ENCODE measurements around the gene UCK1. TPM values are rescaled to one million over a fixed set of nuclear protein-coding genes. Genes with fewer than 3 reads are reported as not detected.
A peak's percentile ranks its signal among the peaks of the same experiment; 100 is the strongest.

The UCK1 gene
- polyA plus RNA-seq, 2 donors, result 17.3 to 19.4 TPM

DNA sequence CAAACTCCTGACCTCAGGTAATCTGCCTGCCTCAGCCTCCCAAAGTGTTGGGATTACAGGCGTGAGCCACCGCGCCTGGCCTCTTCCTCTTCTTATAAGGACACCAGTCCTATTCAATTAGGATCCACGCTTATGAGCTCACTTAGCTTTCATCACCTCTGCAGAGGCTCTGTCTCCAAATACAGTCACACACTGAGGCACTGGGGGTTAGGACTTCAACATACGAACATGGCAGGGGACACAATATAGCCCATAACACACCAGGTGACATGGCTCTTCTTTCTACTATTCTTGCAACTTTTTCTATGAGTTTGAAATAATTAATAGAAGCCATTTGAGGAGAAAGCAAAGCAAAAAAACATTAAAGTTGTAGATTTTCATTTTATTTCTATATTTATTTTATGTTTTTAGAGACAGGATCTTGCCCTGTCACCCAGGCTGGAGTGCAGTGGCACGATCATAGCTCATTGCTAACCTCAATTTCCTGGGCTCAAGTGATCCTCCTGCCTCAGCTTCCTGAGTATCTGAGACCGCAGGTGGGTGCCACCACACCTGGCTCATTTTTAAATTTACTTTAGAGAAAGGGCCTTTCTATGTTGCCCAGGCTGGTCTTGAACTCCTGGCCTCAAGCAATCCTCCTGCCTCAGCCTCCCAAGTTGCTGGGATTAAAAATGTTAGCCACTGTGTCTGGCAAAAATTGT lies 8.3 kb upstream of the UCK1 start:
- 85 to 86% methylated on average over 7 of the region's 7 CpGs for WGBS, 2 donors
- no peak overlapping the region for H3K4me3 ChIP-seq (ENCODE audit: low read depth in 1 of 2, low read length in 2 of 2)
- peaks cover under 1 to 5% of the 10 kb centered on the region in 2 donors for H3K9me3 ChIP-seq (ENCODE audit: control insufficient read depth in 2 of 2, insufficient read depth in 1 of 2, low read depth in 1 of 2, low read length in 1 of 2)
- no peaks in the 10 kb centered on the region for H3K36me3 ChIP-seq (ENCODE audit: control insufficient read depth in 2 of 2, insufficient read depth in 2 of 2, low read length in 1 of 2)
- H3K27ac ChIP-seq (ENCODE audit: low read depth in 2 of 2, low read length in 1 of 2), result no peak overlapping the region
- no peaks in the 10 kb centered on the region for H3K4me1 ChIP-seq (ENCODE audit: control insufficient read depth in 2 of 2, insufficient read depth in 2 of 2, low read length in 1 of 2)
- H3K27me3 ChIP-seq (ENCODE audit: control insufficient read depth in 1 of 2, insufficient read depth in 2 of 2, low read length in 2 of 2), result no peaks in the 10 kb centered on the region

DNA sequence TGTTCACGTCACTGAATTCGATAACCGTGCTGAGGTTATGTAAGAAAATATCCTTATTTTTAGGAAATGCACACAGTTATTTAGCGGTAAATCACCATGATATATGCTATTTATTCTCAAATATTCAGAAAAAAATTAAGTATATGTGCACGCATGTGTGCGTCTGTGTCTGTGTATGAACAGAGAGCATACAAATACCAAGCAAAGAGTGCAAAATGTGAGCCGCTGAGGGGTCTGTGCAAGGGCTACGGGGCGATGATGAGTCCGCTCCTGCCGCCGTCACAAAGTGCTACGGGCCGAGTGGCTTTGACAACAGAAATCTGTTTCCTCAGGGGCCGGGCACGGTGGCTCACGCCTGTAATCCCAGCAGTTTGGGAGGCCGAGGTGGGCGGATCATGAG lies 6.9 kb upstream of the UCK1 start:
- 96% methylated on average over 19 of the region's 19 CpGs for WGBS, 2 donors
- Histone ChIP-seq H3K9me3 (ENCODE audit: control insufficient read depth in 2 of 2, insufficient read depth in 1 of 2, low read depth in 1 of 2, low read length in 1 of 2) (no peaks in the 10 kb centered on the region), H3K27ac (ENCODE audit: low read depth in 2 of 2, low read length in 1 of 2) (no peak overlapping the region), H3K4me1 (ENCODE audit: control insufficient read depth in 2 of 2, insufficient read depth in 2 of 2, low read length in 1 of 2) (no peaks in the 10 kb centered on the region), H3K36me3 (ENCODE audit: control insufficient read depth in 2 of 2, insufficient read depth in 2 of 2, low read length in 1 of 2) (no peaks in the 10 kb centered on the region), H3K27me3 (ENCODE audit: control insufficient read depth in 1 of 2, insufficient read depth in 2 of 2, low read length in 2 of 2) (no peaks in the 10 kb centered on the region), H3K4me3 (ENCODE audit: low read depth in 1 of 2, low read length in 2 of 2) (no peak overlapping the region)

DNA sequence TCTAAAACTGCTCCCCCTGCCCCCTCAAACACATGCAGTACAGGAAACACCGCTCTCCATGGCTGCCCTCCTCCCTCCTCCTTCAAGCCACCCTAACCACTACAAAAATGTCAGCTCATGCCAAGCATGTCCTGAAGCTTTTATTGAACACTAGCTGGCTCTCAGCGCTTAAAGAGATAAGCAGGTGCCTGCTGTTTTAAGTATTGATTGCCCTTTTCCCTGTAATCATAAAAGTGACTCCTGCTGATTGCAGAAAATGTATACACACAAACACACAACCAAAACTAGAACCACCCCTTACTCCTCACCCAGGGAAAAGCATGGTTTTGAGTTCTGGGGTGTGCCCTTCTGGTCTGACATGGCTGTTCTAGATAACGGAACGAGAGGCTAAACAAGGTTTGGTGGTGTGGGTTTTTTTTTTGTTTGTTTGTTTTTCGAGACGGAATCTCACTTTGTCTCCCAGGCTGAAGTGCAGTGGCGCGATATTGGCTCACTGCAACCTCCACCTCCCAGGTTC lies 3.7 kb upstream of the UCK1 start:
- H3K27me3 ChIP-seq (ENCODE audit: control insufficient read depth in 1 of 2, insufficient read depth in 2 of 2, low read length in 2 of 2), result no peaks in the 10 kb centered on the region
- H3K27ac ChIP-seq (ENCODE audit: low read depth in 2 of 2, low read length in 1 of 2), result no peak overlapping the region
- H3K4me3 ChIP-seq (ENCODE audit: low read depth in 1 of 2, low read length in 2 of 2), result no peak overlapping the region
- no peaks in the 10 kb centered on the region for H3K36me3 ChIP-seq (ENCODE audit: control insufficient read depth in 2 of 2, insufficient read depth in 2 of 2, low read length in 1 of 2)
- peaks cover 5 to 7% of the 10 kb centered on the region in 2 donors for H3K4me1 ChIP-seq (ENCODE audit: control insufficient read depth in 2 of 2, insufficient read depth in 2 of 2, low read length in 1 of 2)
- no peaks in the 10 kb centered on the region for H3K9me3 ChIP-seq (ENCODE audit: control insufficient read depth in 2 of 2, insufficient read depth in 1 of 2, low read depth in 1 of 2, low read length in 1 of 2)
- 42 to 55% methylated on average over 8 of the region's 8 CpGs for WGBS, 2 donors

DNA sequence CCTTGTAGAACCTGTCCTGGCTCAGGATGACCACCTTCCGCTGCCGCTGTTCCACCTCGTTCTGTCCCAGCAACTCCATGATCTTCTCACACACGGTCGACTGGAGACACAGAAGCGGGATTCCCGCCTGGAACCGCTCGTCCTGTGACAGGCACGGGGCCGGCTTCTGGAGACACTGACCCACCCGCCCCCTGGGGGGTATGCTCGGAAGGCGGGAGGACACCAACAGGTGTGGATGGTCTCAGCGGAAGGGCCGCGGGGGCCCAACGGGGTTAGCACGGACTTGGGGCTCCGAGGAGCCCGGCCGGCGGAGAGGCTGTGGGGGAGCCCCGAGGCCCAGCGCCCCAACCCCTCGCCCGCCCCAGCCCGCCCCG lies 530 bp downstream of the UCK1 start:
- peaks cover 5 to 9% of the 10 kb centered on the region in 2 donors for H3K4me1 ChIP-seq (ENCODE audit: control insufficient read depth in 2 of 2, insufficient read depth in 2 of 2, low read length in 1 of 2)
- H3K9me3 ChIP-seq (ENCODE audit: control insufficient read depth in 2 of 2, insufficient read depth in 1 of 2, low read depth in 1 of 2, low read length in 1 of 2), result no peaks in the 10 kb centered on the region
- peak overlapping the region; percentile 91 to 98 for H3K4me3 ChIP-seq (ENCODE audit: low read depth in 1 of 2, low read length in 2 of 2)
- no peaks in the 10 kb centered on the region for H3K27me3 ChIP-seq (ENCODE audit: control insufficient read depth in 1 of 2, insufficient read depth in 2 of 2, low read length in 2 of 2)
- peak overlapping the region; percentile 45 to 79 for H3K27ac ChIP-seq (ENCODE audit: low read depth in 2 of 2, low read length in 1 of 2)
- WGBS, 2 donors, result 2 to 4% methylated on average over 17 to 29 of the region's 29 CpGs
- peaks cover 14 to 20% of the 10 kb centered on the region in 2 donors for H3K36me3 ChIP-seq (ENCODE audit: control insufficient read depth in 2 of 2, insufficient read depth in 2 of 2, low read length in 1 of 2)

DNA sequence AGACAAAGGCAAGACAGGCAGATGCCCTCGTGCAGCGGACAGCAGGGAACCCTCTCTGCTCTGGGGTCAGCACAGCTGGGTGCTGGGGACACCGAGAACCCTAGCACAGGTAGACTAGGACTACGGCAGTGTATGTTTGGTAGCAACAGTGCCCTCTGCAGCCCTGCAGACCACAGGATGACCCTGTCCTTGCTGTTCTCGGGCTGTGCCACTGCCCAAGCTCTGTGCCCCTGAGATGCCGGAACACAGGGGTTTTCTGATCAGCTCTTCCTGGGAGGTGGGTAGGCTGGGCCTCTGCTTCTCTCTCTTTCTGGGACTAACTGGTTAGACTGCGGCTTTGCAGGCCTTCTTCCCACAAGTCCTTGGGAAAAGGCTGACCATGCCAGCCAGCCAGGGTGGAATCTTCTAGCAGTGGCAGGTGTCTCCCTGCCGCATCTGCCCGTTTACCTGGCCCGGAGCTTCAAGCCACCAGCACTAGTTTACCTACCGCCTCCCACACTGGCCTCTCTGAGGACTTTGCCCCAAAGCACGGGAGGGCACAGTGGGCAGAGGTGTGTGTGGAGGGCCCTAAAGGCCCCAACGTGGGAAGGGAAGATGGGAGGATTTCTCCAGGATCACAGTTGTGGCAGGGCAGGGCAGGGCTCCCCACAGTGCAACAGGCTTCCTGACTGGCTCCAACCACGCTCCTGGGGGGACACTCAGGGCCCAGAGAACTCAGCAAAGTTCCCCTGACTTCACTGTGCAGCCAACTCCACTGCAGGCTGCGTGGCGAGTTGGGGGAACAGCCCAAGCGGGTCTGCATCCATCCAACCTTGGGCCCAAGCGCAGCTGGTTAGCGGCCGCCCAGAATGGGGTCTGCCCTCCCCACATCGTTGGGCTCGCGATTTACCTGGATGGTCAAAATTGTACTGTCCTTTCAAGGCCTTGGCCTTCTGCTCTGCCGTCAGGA lies 1.2 kb downstream of the UCK1 start:
- peaks cover 5 to 9% of the 10 kb centered on the region in 2 donors for H3K4me1 ChIP-seq (ENCODE audit: control insufficient read depth in 2 of 2, insufficient read depth in 2 of 2, low read length in 1 of 2)
- WGBS, 2 donors, result 55 to 57% methylated on average over 24 of the region's 24 CpGs
- H3K36me3 ChIP-seq (ENCODE audit: control insufficient read depth in 2 of 2, insufficient read depth in 2 of 2, low read length in 1 of 2), result peaks cover 17 to 24% of the 10 kb centered on the region in 2 donors
- no peaks in the 10 kb centered on the region for H3K9me3 ChIP-seq (ENCODE audit: control insufficient read depth in 2 of 2, insufficient read depth in 1 of 2, low read depth in 1 of 2, low read length in 1 of 2)
- peak overlapping the region; percentile 91 to 98 for H3K4me3 ChIP-seq (ENCODE audit: low read depth in 1 of 2, low read length in 2 of 2)
- H3K27ac ChIP-seq (ENCODE audit: low read depth in 2 of 2, low read length in 1 of 2), result no peak overlapping the region
- no peaks in the 10 kb centered on the region for H3K27me3 ChIP-seq (ENCODE audit: control insufficient read depth in 1 of 2, insufficient read depth in 2 of 2, low read length in 2 of 2)

DNA sequence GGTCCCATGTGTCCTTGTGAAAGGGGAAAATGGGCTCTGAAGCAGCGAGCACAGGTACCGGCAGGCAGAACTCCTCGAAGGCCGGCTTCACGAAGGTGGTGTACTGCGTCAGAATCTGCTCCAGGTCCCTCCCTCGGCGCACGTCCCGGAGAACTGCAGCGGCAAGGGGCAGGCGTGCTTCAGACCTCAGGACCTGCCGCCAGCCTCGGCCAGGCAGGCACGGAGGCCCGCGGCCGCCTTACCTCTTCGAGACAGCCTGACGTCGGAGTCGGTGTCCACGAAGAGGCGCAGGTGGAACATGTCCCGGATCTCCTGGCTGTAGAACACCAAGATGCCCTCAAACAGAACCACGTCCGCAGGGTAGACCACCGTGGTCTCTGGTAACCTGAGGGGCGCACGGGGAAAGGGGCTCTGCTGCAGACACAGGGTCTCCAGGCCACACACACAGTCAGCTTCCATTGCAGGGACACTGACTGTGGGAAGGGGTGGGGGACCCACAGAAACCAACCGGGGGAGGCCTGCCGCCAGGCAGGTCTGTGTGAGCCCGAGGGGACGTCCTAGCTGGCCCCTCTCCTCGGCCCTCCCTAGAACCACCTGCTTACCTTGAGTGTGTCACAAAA lies 2.1 kb downstream of the UCK1 start:
- no peaks in the 10 kb centered on the region for H3K9me3 ChIP-seq (ENCODE audit: control insufficient read depth in 2 of 2, insufficient read depth in 1 of 2, low read depth in 1 of 2, low read length in 1 of 2)
- WGBS, 2 donors, result 96 to 97% methylated on average over 35 of the region's 35 CpGs
- no peak overlapping the region for H3K4me3 ChIP-seq (ENCODE audit: low read depth in 1 of 2, low read length in 2 of 2)
- H3K27ac ChIP-seq (ENCODE audit: low read depth in 2 of 2, low read length in 1 of 2), result no peak overlapping the region
- peaks cover 19 to 31% of the 10 kb centered on the region in 2 donors for H3K36me3 ChIP-seq (ENCODE audit: control insufficient read depth in 2 of 2, insufficient read depth in 2 of 2, low read length in 1 of 2)
- peaks cover 5 to 9% of the 10 kb centered on the region in 2 donors for H3K4me1 ChIP-seq (ENCODE audit: control insufficient read depth in 2 of 2, insufficient read depth in 2 of 2, low read length in 1 of 2)
- no peaks in the 10 kb centered on the region for H3K27me3 ChIP-seq (ENCODE audit: control insufficient read depth in 1 of 2, insufficient read depth in 2 of 2, low read length in 2 of 2)

GRCh38 chr9:131528186-131528585 lies 2.9 kb downstream of the UCK1 start:
- no peak overlapping the region for H3K27ac ChIP-seq (ENCODE audit: low read depth in 2 of 2, low read length in 1 of 2)
- H3K4me1 ChIP-seq (ENCODE audit: control insufficient read depth in 2 of 2, insufficient read depth in 2 of 2, low read length in 1 of 2), result peaks cover 5 to 9% of the 10 kb centered on the region in 2 donors
- H3K36me3 ChIP-seq (ENCODE audit: control insufficient read depth in 2 of 2, insufficient read depth in 2 of 2, low read length in 1 of 2), result peaks cover 19 to 39% of the 10 kb centered on the region in 2 donors
- 87 to 93% methylated on average over 7 of the region's 7 CpGs for WGBS, 2 donors
- H3K9me3 ChIP-seq (ENCODE audit: control insufficient read depth in 2 of 2, insufficient read depth in 1 of 2, low read depth in 1 of 2, low read length in 1 of 2), result no peaks in the 10 kb centered on the region
- no peaks in the 10 kb centered on the region for H3K27me3 ChIP-seq (ENCODE audit: control insufficient read depth in 1 of 2, insufficient read depth in 2 of 2, low read length in 2 of 2)
- no peak overlapping the region for H3K4me3 ChIP-seq (ENCODE audit: low read depth in 1 of 2, low read length in 2 of 2)

DNA sequence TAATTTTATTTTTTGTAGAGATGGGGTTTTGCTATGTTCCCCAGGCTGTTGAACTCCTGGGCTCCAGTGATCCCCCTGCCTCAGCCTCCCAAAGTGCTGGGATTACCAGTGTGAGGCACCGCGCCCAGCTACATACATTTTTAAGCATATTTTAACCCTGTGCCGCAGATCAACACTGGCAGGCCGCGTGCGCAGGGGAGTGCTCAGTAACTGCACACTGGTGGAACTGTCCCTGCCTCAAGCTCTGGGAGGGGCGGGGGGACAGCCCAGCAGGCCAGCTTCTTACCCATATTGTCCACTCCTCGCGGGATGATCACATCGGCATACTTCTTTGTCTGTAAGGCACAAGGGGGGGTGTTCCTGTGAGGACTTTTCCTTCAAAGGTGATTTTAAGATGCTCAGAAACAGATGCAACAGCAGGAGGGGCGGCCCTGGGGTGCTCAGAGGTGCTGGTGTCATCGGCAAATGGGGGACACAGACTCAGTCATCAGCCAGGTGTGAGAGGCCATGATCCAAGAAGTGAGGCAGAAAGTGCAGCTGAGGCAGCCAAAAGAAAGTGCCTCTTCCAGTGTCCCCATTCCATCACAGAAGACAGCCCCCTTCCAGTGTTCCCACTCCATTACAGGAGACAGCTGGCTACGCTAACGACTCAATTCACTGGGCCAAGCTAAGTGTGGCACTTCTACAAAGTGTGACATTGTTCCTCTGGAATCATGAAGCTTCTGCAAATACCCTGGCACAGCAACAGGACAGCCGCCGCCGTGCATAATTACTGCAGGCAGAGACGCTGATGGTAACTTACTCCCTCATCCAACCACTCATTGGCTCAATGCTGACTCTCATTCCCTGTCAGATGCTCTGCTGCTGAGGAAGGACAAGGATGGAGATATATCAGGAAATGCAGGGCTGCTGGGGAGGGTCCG lies 5.2 kb downstream of the UCK1 start:
- H3K27me3 ChIP-seq (ENCODE audit: control insufficient read depth in 1 of 2, insufficient read depth in 2 of 2, low read length in 2 of 2), result no peaks in the 10 kb centered on the region
- H3K9me3 ChIP-seq (ENCODE audit: control insufficient read depth in 2 of 2, insufficient read depth in 1 of 2, low read depth in 1 of 2, low read length in 1 of 2), result no peaks in the 10 kb centered on the region
- WGBS, 2 donors, result 88 to 91% methylated on average over 19 of the region's 19 CpGs
- H3K4me1 ChIP-seq (ENCODE audit: control insufficient read depth in 2 of 2, insufficient read depth in 2 of 2, low read length in 1 of 2), result peaks cover 5 to 9% of the 10 kb centered on the region in 2 donors
- H3K36me3 ChIP-seq (ENCODE audit: control insufficient read depth in 2 of 2, insufficient read depth in 2 of 2, low read length in 1 of 2), result peaks cover 22 to 58% of the 10 kb centered on the region in 2 donors
- H3K27ac ChIP-seq (ENCODE audit: low read depth in 2 of 2, low read length in 1 of 2), result no peak overlapping the region
- H3K4me3 ChIP-seq (ENCODE audit: low read depth in 1 of 2, low read length in 2 of 2), result no peak overlapping the region

Data from esophagus (tissue), 2 donors.